ENCODE results near the gene TFEB.
A peak's percentile ranks its signal among the peaks of the same experiment; 100 is the strongest.

TFEB gene

DNA sequence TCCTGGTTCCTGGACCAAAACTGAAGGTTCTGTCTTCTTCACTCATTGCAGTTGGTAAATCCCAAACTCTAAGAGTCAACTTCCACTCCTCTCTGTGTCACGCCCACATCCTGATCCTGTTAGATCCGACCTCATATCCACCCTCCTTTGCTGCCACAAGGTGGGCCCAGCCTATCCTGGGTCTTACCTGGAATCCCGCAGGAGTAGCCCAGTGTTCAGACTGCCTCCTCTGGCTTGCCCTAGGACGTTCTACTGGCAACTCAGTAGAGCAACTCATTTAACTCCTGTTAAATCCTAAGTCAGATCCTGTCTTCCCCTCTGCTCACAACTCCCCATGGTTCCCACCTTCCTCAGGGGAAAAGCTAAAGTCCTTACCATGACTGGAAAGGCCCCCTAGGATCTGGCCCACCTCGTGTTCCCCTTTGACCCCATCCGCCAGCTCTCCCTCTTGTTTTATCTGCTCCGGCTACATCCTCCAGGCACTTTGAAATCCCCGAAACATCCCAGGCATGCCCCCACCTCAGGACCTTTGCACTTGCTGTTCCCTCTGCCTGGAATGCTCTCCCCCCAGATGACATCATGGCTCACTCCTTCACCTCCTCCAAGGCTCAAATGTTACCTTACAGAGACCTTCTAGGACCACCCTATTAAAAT lies 43.9 kb downstream of the TFEB start (continued):
- TF ChIP-seq, protein P1, sequence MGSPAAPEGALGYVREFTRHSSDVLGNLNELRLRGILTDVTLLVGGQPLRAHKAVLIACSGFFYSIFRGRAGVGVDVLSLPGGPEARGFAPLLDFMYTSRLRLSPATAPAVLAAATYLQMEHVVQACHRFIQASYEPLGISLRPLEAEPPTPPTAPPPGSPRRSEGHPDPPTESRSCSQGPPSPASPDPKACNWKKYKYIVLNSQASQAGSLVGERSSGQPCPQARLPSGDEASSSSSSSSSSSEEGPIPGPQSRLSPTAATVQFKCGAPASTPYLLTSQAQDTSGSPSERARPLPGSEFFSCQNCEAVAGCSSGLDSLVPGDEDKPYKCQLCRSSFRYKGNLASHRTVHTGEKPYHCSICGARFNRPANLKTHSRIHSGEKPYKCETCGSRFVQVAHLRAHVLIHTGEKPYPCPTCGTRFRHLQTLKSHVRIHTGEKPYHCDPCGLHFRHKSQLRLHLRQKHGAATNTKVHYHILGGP (tag by site-specific recombination; IDR thresholded peaks at IDR 0.05), result no peak
- TF ChIP-seq ZNF623 (tag by site-specific recombination; IDR thresholded peaks at IDR 0.05), result peak; percentile 97

DNA sequence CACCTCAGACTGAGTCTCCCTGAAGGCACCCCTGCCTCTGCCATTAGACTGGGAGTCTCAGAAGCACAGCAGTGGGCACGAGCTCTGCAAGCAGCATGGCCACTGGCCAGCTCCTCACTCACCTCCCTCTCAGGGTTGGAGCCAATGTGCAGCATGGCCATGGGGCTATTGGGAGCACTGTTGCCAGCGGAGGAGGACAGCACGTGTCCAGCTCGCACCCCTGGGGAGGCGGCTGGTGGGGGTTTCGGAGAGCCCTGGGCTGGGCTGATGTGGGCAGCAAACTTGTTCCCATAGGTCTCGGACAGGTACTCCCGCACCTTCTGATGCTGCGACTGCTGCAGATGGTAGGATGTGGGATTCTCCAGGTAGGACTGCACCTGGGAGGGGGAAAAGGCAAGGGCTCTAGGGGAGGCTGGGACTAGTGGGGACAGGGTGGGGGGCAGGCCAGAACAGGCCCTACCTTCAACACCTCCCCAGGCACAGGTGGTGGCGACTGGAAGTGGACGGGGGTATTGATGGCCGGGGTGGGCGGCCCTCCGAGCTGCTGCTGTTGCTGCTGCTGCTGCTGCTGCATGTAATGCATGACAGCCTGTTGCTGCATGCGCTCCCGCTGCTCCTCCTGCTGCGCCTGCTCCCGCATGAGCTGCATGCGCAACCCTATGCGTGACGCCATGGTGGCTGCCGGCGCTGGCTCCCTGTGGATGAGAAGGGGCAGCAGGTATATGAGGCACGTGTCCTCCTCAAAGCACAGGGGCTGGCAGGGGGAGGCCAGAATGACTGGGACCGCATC lies 44.7 kb downstream of the TFEB start:
- no peak overlapping the region for H3K4me3 ChIP-seq (ENCODE audit: low read depth, low read length)
- TF ChIP-seq, protein P2, sequence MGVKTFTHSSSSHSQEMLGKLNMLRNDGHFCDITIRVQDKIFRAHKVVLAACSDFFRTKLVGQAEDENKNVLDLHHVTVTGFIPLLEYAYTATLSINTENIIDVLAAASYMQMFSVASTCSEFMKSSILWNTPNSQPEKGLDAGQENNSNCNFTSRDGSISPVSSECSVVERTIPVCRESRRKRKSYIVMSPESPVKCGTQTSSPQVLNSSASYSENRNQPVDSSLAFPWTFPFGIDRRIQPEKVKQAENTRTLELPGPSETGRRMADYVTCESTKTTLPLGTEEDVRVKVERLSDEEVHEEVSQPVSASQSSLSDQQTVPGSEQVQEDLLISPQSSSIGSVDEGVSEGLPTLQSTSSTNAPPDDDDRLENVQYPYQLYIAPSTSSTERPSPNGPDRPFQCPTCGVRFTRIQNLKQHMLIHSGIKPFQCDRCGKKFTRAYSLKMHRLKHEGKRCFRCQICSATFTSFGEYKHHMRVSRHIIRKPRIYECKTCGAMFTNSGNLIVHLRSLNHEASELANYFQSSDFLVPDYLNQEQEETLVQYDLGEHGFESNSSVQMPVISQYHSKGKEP (tag by site-specific recombination; IDR thresholded peaks at IDR 0.05), result peak; percentile 84
- TF ChIP-seq TCF7L2 (IDR thresholded peaks at IDR 0.05; ENCODE audit: borderline replicate concordance, low read depth, low read length) (no peak), ZNF529 (tag by site-specific recombination; IDR thresholded peaks at IDR 0.05; ENCODE audit: insufficient replicate concordance) (no peak)
- POLR2A ChIA-PET, result interaction anchor here (0.6 kb wide), 1 partner anchor 370 kb away, joined by 3 read pairs; no protein-coding TSS in a partner anchor
- CTCF ChIA-PET, result interaction anchor here (0.7 to 8.7 kb wide), 7 partner anchors 7 to 319 kb away, joined by 3 to 266 read pairs (median 7); no protein-coding TSS in a partner anchor
- H3K36me3 ChIP-seq (ENCODE audit: control insufficient read depth in 2 of 2, insufficient read depth in 1 of 2, low read length in 2 of 2), result no peaks in the 10 kb centered on the region
- no peaks in the 10 kb centered on the region for H3K4me1 ChIP-seq (ENCODE audit: control insufficient read depth, insufficient read depth, low read length)
- H3K9me3 ChIP-seq (ENCODE audit: control insufficient read depth, insufficient read depth, low read depth, low read length), result no peaks in the 10 kb centered on the region
- H3K27ac ChIP-seq (ENCODE audit: extremely low read depth, low read depth, low read length), result no peak overlapping the region

DNA sequence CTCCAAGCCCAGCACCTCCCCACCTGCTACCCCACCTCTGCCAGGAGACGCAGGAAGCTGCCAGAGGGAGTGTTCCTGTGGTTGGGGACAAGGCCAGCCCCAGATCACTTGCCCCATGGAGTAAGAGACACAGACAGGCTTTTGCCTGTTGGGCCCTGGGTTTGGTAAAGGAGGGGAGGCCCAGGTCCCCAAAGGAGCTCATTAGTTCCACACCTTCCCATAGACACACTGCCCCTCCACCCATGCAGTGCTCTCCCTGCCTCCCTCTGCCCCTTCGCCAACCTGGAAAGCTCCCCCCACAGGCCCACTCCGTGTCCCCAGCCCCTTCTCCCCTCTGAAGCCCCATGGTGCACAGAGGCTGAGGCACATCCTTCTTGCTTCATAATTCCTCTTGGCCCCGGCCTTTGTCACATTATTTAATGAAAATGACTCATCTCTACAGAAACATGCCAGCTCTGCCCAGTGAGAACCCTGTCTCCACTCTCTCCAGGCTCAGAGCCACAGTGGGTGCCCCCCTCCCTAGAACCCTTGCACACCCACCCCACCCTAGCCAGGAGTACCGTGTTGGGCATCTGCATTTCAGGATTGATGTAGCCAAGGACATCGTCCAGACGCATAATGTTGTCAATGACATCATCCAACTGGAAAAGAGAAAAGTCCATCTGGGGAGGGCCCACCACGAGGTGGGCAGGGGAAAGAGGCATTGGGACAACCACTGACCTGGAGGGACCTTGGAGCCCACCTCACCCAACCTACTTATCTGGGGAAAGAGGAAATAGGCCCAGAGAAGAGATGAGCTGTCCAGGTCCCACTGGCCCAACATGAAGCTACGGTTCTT lies 46.0 kb downstream of the TFEB start:
- no peak overlapping the region for H3K4me3 ChIP-seq (ENCODE audit: low read depth, low read length)
- no peaks in the 10 kb centered on the region for H3K36me3 ChIP-seq (ENCODE audit: control insufficient read depth in 2 of 2, insufficient read depth in 1 of 2, low read length in 2 of 2)
- CTCF ChIA-PET, result interaction anchor here (0.5 to 8.7 kb wide), 8 partner anchors 16 to 626 kb away, joined by 3 to 266 read pairs (median 4); no protein-coding TSS in a partner anchor
- no peaks in the 10 kb centered on the region for H3K9me3 ChIP-seq (ENCODE audit: control insufficient read depth, insufficient read depth, low read depth, low read length)
- H3K4me1 ChIP-seq (ENCODE audit: control insufficient read depth, insufficient read depth, low read length), result no peaks in the 10 kb centered on the region
- no peak overlapping the region for H3K27ac ChIP-seq (ENCODE audit: extremely low read depth, low read depth, low read length)
- TF ChIP-seq, protein P3, sequence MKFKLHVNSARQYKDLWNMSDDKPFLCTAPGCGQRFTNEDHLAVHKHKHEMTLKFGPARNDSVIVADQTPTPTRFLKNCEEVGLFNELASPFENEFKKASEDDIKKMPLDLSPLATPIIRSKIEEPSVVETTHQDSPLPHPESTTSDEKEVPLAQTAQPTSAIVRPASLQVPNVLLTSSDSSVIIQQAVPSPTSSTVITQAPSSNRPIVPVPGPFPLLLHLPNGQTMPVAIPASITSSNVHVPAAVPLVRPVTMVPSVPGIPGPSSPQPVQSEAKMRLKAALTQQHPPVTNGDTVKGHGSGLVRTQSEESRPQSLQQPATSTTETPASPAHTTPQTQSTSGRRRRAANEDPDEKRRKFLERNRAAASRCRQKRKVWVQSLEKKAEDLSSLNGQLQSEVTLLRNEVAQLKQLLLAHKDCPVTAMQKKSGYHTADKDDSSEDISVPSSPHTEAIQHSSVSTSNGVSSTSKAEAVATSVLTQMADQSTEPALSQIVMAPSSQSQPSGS (tag by site-specific recombination; IDR thresholded peaks at IDR 0.05; ENCODE audit: low read depth), result 0 out of 2 replicates have a peak, but pooled peaks have one; percentile 54
- no peak for TF ChIP-seq ZNF416 (tag by site-specific recombination; IDR thresholded peaks at IDR 0.05)
- no peak for TF ChIP-seq ZNF16 (tag by site-specific recombination; IDR thresholded peaks at IDR 0.05; ENCODE audit: low read depth)
- TF ChIP-seq, protein P4, sequence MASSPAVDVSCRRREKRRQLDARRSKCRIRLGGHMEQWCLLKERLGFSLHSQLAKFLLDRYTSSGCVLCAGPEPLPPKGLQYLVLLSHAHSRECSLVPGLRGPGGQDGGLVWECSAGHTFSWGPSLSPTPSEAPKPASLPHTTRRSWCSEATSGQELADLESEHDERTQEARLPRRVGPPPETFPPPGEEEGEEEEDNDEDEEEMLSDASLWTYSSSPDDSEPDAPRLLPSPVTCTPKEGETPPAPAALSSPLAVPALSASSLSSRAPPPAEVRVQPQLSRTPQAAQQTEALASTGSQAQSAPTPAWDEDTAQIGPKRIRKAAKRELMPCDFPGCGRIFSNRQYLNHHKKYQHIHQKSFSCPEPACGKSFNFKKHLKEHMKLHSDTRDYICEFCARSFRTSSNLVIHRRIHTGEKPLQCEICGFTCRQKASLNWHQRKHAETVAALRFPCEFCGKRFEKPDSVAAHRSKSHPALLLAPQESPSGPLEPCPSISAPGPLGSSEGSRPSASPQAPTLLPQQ (tag by site-specific recombination; IDR thresholded peaks at IDR 0.05), result peak; percentile 71; the same call in 1 of the 2 replicates
- TF ChIP-seq, protein P5, sequence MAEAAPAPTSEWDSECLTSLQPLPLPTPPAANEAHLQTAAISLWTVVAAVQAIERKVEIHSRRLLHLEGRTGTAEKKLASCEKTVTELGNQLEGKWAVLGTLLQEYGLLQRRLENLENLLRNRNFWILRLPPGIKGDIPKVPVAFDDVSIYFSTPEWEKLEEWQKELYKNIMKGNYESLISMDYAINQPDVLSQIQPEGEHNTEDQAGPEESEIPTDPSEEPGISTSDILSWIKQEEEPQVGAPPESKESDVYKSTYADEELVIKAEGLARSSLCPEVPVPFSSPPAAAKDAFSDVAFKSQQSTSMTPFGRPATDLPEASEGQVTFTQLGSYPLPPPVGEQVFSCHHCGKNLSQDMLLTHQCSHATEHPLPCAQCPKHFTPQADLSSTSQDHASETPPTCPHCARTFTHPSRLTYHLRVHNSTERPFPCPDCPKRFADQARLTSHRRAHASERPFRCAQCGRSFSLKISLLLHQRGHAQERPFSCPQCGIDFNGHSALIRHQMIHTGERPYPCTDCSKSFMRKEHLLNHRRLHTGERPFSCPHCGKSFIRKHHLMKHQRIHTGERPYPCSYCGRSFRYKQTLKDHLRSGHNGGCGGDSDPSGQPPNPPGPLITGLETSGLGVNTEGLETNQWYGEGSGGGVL (tag by site-specific recombination; IDR thresholded peaks at IDR 0.05), result peak; percentile 58
- TF ChIP-seq ZFP69B (tag by site-specific recombination; IDR thresholded peaks at IDR 0.05), result 0 out of 2 replicates have a peak, but pooled peaks have one; percentile 42
- TF ChIP-seq, protein P6, sequence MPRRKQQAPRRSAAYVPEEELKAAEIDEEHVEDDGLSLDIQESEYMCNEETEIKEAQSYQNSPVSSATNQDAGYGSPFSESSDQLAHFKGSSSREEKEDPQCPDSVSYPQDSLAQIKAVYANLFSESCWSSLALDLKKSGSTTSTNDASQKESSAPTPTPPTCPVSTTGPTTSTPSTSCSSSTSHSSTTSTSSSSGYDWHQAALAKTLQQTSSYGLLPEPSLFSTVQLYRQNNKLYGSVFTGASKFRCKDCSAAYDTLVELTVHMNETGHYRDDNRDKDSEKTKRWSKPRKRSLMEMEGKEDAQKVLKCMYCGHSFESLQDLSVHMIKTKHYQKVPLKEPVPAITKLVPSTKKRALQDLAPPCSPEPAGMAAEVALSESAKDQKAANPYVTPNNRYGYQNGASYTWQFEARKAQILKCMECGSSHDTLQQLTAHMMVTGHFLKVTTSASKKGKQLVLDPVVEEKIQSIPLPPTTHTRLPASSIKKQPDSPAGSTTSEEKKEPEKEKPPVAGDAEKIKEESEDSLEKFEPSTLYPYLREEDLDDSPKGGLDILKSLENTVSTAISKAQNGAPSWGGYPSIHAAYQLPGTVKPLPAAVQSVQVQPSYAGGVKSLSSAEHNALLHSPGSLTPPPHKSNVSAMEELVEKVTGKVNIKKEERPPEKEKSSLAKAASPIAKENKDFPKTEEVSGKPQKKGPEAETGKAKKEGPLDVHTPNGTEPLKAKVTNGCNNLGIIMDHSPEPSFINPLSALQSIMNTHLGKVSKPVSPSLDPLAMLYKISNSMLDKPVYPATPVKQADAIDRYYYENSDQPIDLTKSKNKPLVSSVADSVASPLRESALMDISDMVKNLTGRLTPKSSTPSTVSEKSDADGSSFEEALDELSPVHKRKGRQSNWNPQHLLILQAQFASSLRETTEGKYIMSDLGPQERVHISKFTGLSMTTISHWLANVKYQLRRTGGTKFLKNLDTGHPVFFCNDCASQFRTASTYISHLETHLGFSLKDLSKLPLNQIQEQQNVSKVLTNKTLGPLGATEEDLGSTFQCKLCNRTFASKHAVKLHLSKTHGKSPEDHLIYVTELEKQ (tag by site-specific recombination; IDR thresholded peaks at IDR 0.05; ENCODE audit: borderline replicate concordance), result no peak
- TF ChIP-seq, protein P7, sequence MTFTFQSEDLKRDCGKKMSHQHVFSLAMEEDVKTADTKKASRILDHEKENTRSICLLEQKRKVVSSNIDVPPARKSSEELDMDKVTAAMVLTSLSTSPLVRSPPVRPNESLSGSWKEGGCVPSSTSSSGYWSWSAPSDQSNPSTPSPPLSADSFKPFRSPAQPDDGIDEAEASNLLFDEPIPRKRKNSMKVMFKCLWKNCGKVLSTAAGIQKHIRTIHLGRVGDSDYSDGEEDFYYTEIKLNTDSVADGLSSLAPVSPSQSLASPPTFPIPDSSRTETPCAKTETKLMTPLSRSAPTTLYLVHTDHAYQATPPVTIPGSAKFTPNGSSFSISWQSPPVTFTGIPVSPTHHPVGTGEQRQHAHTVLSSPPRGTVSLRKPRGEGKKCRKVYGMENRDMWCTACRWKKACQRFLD (tag by site-specific recombination; IDR thresholded peaks at IDR 0.05), result no peak
- POLR2A ChIA-PET, result interaction anchor here (0.6 to 1.2 kb wide), 2 partner anchors 45 to 369 kb away, joined by 3 read pairs; no protein-coding TSS in a partner anchor
